SU-DHL-6 (cell line): ENCODE results near the gene PPP2R2B.

ENCODE experiments used
- H2AFZ ChIP-seq: fragments of 200-600 bp; sonication (generic); 2 replicates; pipeline ENCODE4 v1.6.1; 2014; ENCODE audit warnings: low read depth, mild to moderate bottlenecking, moderate library complexity, mixed read lengths, antibody characterized with exemption, low read length; ENCODE audit not compliant: severe bottlenecking
- H3F3A ChIP-seq: fragments of 200-600 bp; shearing (Covaris generic); 2 replicates; pipeline ENCODE4 v1.6.0; 2016; ENCODE audit warnings: antibody characterized with exemption, mild to moderate bottlenecking; ENCODE audit not compliant: insufficient read depth
- H3K27ac ChIP-seq: fragments of 200-600 bp; sonication (generic); 2 replicates; pipeline ENCODE4 v1.5.1; 2016; ENCODE audit warnings: low read depth, mild to moderate bottlenecking, low read length, moderate library complexity, mixed read lengths
- H3K27me3 ChIP-seq: fragments of 200-600 bp; sonication (generic), shearing (Covaris generic); 2 replicates; pipeline ENCODE4 v1.6.0; 2014; ENCODE audit warnings: mild to moderate bottlenecking, low read length
- H3K36me3 ChIP-seq: fragments of 200-600 bp; sonication (generic); 2 replicates; pipeline ENCODE4 v1.6.1; 2014; ENCODE audit warnings: mild to moderate bottlenecking, low read length, mixed read lengths
- H3K4me2 ChIP-seq: fragments of 300-600, 200-600 bp; shearing (Covaris generic), sonication (generic); 2 replicates; pipeline ENCODE4 v1.6.0; 2014; ENCODE audit warnings: low read length, low read depth, mild to moderate bottlenecking; ENCODE audit not compliant: poor library complexity, severe bottlenecking
- H3K4me3 ChIP-seq: fragments of 200-600 bp; sonication (generic); 2 replicates; pipeline ENCODE4 v1.5.1; 2014; ENCODE audit warnings: antibody characterized with exemption, low read length, mild to moderate bottlenecking, mixed read lengths; ENCODE audit not compliant: insufficient read depth, poor library complexity, severe bottlenecking
- H3K79me2 ChIP-seq: fragments of 200-600 bp; sonication (generic); 2 replicates; pipeline ENCODE4 v1.6.1; 2014; ENCODE audit warnings: mild to moderate bottlenecking, low read length, moderate library complexity; ENCODE audit not compliant: insufficient read depth
- H3K9ac ChIP-seq: fragments of 200-600 bp; sonication (generic); 2 replicates; pipeline ENCODE4 v1.7.0; 2014; ENCODE audit warnings: mild to moderate bottlenecking, low read length
- H3K9me2 ChIP-seq: fragments of 200-600 bp; sonication (generic); replicated peaks from 2 replicates; pipeline ENCODE4 v1.6.1; 2014; ENCODE audit warnings: low read length; ENCODE audit not compliant: insufficient read depth
- H3K9me3 ChIP-seq: fragments of 200-600 bp; sonication (generic); 2 replicates; pipeline ENCODE4 v1.6.1; 2014; ENCODE audit warnings: low read length, mixed read lengths; ENCODE audit not compliant: insufficient read depth
- H4K20me1 ChIP-seq: fragments of 200-600 bp; sonication (generic); 2 replicates; pipeline ENCODE4 v1.6.1; 2014; ENCODE audit warnings: low read depth, mild to moderate bottlenecking, antibody characterized with exemption, low read length, moderate library complexity, mixed read lengths
- EZH2phosphoT487 ChIP-seq: fragments of 200-600 bp; sonication (generic), shearing (Covaris generic); conservative IDR thresholded peaks from 2 replicates; pipeline ENCODE4 v1.6.1; 2018; ENCODE audit warnings: mild to moderate bottlenecking, antibody characterized with exemption, low read length, moderate library complexity, mixed read lengths
- TF ChIP-seq, protein P1 (sequence below): fragments of 200-600 bp; sonication (generic); IDR thresholded peaks from one replicate; pipeline ENCODE4 v1.5.1; 2017; ENCODE audit warnings: antibody characterized with exemption, mild to moderate bottlenecking, low read length, moderate library complexity; ENCODE audit not compliant: insufficient read depth, poor library complexity, severe bottlenecking

Gene PPP2R2B

GRCh38 chr5:146703899-146704298 lies 174.7 kb downstream of the PPP2R2B start:
- H3K9me3 ChIP-seq, result no peaks in the 10 kb centered on the region
- H3K4me3 ChIP-seq, result no peak overlapping the region
- H3F3A ChIP-seq, result no peaks in the 10 kb centered on the region
- H3K4me2 ChIP-seq, result no peak overlapping the region
- TF ChIP-seq, protein P1, sequence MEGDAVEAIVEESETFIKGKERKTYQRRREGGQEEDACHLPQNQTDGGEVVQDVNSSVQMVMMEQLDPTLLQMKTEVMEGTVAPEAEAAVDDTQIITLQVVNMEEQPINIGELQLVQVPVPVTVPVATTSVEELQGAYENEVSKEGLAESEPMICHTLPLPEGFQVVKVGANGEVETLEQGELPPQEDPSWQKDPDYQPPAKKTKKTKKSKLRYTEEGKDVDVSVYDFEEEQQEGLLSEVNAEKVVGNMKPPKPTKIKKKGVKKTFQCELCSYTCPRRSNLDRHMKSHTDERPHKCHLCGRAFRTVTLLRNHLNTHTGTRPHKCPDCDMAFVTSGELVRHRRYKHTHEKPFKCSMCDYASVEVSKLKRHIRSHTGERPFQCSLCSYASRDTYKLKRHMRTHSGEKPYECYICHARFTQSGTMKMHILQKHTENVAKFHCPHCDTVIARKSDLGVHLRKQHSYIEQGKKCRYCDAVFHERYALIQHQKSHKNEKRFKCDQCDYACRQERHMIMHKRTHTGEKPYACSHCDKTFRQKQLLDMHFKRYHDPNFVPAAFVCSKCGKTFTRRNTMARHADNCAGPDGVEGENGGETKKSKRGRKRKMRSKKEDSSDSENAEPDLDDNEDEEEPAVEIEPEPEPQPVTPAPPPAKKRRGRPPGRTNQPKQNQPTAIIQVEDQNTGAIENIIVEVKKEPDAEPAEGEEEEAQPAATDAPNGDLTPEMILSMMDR, result no peak
- H3K27me3 ChIP-seq, result no peaks in the 10 kb centered on the region
- H3K9ac ChIP-seq, result no peak overlapping the region
- no peak overlapping the region for H3K27ac ChIP-seq
- no peak overlapping the region for H2AFZ ChIP-seq
- H3K36me3 ChIP-seq, result no peaks in the 10 kb centered on the region
- H3K9me2 ChIP-seq, result no peaks in the 10 kb centered on the region
- H4K20me1 ChIP-seq, result no peaks in the 10 kb centered on the region
- no peaks in the 10 kb centered on the region for H3K79me2 ChIP-seq

GRCh38 chr5:146703499-146703898 lies 175.1 kb downstream of the PPP2R2B start:
- no peak overlapping the region for H3K4me3 ChIP-seq
- H2AFZ ChIP-seq, result no peak overlapping the region
- no peak overlapping the region for H3K9ac ChIP-seq
- TF ChIP-seq, protein P1, result no peak
- no peak for TF ChIP-seq EZH2phosphoT487
- no peaks in the 10 kb centered on the region for H3K27me3 ChIP-seq
- H3K4me2 ChIP-seq, result no peak overlapping the region
- no peaks in the 10 kb centered on the region for H3K9me3 ChIP-seq
- no peaks in the 10 kb centered on the region for H3F3A ChIP-seq
- no peaks in the 10 kb centered on the region for H4K20me1 ChIP-seq
- no peaks in the 10 kb centered on the region for H3K36me3 ChIP-seq
- H3K79me2 ChIP-seq, result no peaks in the 10 kb centered on the region
- H3K9me2 ChIP-seq, result no peaks in the 10 kb centered on the region
- H3K27ac ChIP-seq, result no peak overlapping the region

DNA sequence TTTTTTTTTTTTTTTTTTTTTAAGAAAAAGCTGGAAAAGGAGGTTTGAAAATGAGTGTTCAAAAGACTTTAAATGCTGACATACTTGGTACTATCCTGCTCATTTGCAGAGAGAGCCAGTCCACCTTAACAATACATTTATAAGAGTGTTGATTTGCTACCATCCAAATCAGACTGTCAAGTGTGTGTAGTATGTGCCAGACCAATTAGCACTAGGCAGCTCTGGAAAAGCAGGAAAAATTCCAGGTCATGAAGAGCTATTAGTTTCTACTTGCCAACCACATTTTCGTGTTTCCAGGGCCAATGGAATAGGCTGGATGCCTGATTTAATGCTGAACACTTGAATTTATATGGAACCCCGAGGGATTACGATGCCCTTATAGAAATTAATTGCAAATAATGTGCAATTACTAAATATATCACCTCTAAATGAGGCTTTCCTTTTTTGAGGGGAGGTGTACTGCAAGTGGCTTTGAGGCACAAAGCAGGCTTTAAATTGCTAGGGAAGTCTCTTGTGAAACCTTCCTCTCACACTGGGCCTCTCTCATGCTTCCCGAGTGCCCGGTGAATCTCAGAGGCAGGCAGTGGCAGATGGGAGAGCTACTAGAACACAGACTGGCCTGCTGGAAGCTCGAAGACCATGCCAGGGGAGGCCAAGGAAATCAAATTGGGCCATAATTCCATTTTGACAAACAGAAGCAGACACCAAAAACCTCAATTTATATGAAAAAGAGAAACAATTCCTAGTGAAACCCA lies 178.7 kb downstream of the PPP2R2B start:
- H3K27ac ChIP-seq, result no peak overlapping the region
- no peaks in the 10 kb centered on the region for H3K79me2 ChIP-seq
- H4K20me1 ChIP-seq, result no peaks in the 10 kb centered on the region
- no peaks in the 10 kb centered on the region for H3K27me3 ChIP-seq
- no peaks in the 10 kb centered on the region for H3K9me3 ChIP-seq
- no peak overlapping the region for H3K4me3 ChIP-seq
- no peak overlapping the region for H3K9ac ChIP-seq
- H3K36me3 ChIP-seq, result no peaks in the 10 kb centered on the region
- H2AFZ ChIP-seq, result no peak overlapping the region
- no peaks in the 10 kb centered on the region for H3F3A ChIP-seq
- TF ChIP-seq EZH2phosphoT487, result no peak
- TF ChIP-seq, protein P1, result no peak
- H3K4me2 ChIP-seq, result no peak overlapping the region
- no peaks in the 10 kb centered on the region for H3K9me2 ChIP-seq
